Esophagus squamous epithelium (tissue), 4 donors: Measurements from ENCODE around the gene NCAM1.

ENCODE experiments used
- CTCF ChIP-seq, 6 experiments: fragments of 450-650 bp in 4 of 6; fragments of 200-600 bp in 2 of 6; sonication (generic) in 2 of 6; IDR thresholded peaks; one replicate each; pipeline ENCODE4 v1.5.1; 2016 to 2019; ENCODE audit warnings: antibody characterized with exemption in 6 of 6, mild to moderate bottlenecking in 4 of 6, moderate library complexity in 4 of 6
- POLR2A ChIP-seq, 4 donors: fragments of 450-650 bp; IDR thresholded peaks; one replicate each; pipeline ENCODE4 v1.6.1; 2017; ENCODE audit warnings: antibody characterized with exemption in 4 of 4, mild to moderate bottlenecking in 4 of 4, moderate library complexity in 3 of 4

- TF ChIP-seq CTCF (IDR thresholded peaks at IDR 0.05) (no peak), POLR2A (IDR thresholded peaks at IDR 0.05) (no peak)
Observed at GRCh38 chr11:113314065-113314388, 352.8 kb downstream of the NCAM1 start.
